Activated T-cell treated with anti-CD3 and anti-CD28 coated beads, Interleukin-2, amount 50 U/mL, for 4 hours (primary cell): ENCODE measurements around the gene FOXN1. TPM values are rescaled to one million over a fixed set of nuclear protein-coding genes. Genes with fewer than 3 reads are reported as not detected.

ENCODE experiments used
- ATAC-seq, 2 donors: fragments of 200-7000 bp; cut with Tn5 transposase; one replicate each; pipeline ENCODE4 v1.10.0; 2021
- DNase-seq: peaks from one replicate; pipeline ENCODE4 v3.0.0-alpha.2; 2020
- H3K27me3 Mint-ChIP-seq: one replicate; pipeline ENCODE4 v1.8.0; 2021; ENCODE audit warnings: low read depth, mixed read lengths
- H3K36me3 Mint-ChIP-seq: one replicate; pipeline ENCODE4 v1.8.0; 2022; ENCODE audit warnings: mixed read lengths; ENCODE audit not compliant: insufficient read depth
- H3K4me1 Mint-ChIP-seq: one replicate; pipeline ENCODE4 v1.8.0; 2021; ENCODE audit warnings: low read depth, mixed read lengths
- H3K4me3 Mint-ChIP-seq: one replicate; pipeline ENCODE4 v1.8.0; 2021; ENCODE audit warnings: mild to moderate bottlenecking, moderate library complexity, mixed read lengths
- H3K9me3 Mint-ChIP-seq: one replicate; pipeline ENCODE4 v1.8.0; 2021; ENCODE audit warnings: mixed read lengths
- total RNA-seq, 3 donors: library from RNA; stranded (reverse); gene quantifications; one replicate each; pipeline ENCODE4 v1.2.1, GENCODE V29; 2021

The FOXN1 gene
- total RNA-seq, 3 donors from 2014 or later: not detected

GRCh38 chr17:28472871-28473497 lies 33.2 kb upstream of the FOXN1 start:
- no peak for ATAC-seq
- no peak for DNase-seq
- H3K4me1 Mint-ChIP-seq: peaks cover 19% of the 10 kb centered on the region
- no peaks in the 10 kb centered on the region for H3K27me3 Mint-ChIP-seq
- no peaks in the 10 kb centered on the region for H3K36me3 Mint-ChIP-seq
- no peaks in the 10 kb centered on the region for H3K9me3 Mint-ChIP-seq
- no peak overlapping the region for H3K4me3 Mint-ChIP-seq

- DNase-seq: no peak
- no peaks in the 10 kb centered on the region for H3K27me3 Mint-ChIP-seq
- peaks cover 17% of the 10 kb centered on the region for H3K4me1 Mint-ChIP-seq
- no peak within 1 kb of the TSS for H3K4me3 Mint-ChIP-seq
- no peaks in the 10 kb centered on the region for H3K9me3 Mint-ChIP-seq
- ATAC-seq: no peak
- H3K36me3 Mint-ChIP-seq: no peaks in the 10 kb centered on the region
Observed at GRCh38 chr17:28473542-28473941, 32.6 kb upstream of the FOXN1 start, which contains the start of gene SLC13A2. SLC13A2 (plus strand) TSS chr17:28473644; CDS start chr17:28473713, 69 bp downstream.

GRCh38 chr17:28474111-28474531 lies 32.0 kb upstream of the FOXN1 start:
- Mint-ChIP-seq H3K9me3 (no peaks in the 10 kb centered on the region), H3K4me1 (peaks cover 13% of the 10 kb centered on the region), H3K4me3 (no peak overlapping the region), H3K36me3 (no peaks in the 10 kb centered on the region), H3K27me3 (no peaks in the 10 kb centered on the region)
- DNase-seq (no peak), ATAC-seq (no peak)

- no peak for DNase-seq
- Mint-ChIP-seq H3K36me3 (no peaks in the 10 kb centered on the region), H3K9me3 (no peaks in the 10 kb centered on the region), H3K4me3 (no peak overlapping the region), H3K27me3 (no peaks in the 10 kb centered on the region), H3K4me1 (peaks cover 13% of the 10 kb centered on the region)
- no peak for ATAC-seq
Observed at GRCh38 chr17:28475151-28475900, 30.8 kb upstream of the FOXN1 start.

GRCh38 chr17:28476076-28476865 lies 29.9 kb upstream of the FOXN1 start:
- no peak overlapping the region for H3K4me3 Mint-ChIP-seq
- no peaks in the 10 kb centered on the region for H3K36me3 Mint-ChIP-seq
- peaks cover 13% of the 10 kb centered on the region for H3K4me1 Mint-ChIP-seq
- H3K27me3 Mint-ChIP-seq: no peaks in the 10 kb centered on the region
- H3K9me3 Mint-ChIP-seq: no peaks in the 10 kb centered on the region
- ATAC-seq: no peak
- no peak for DNase-seq

- no peak for DNase-seq
- Mint-ChIP-seq H3K36me3 (no peaks in the 10 kb centered on the region), H3K27me3 (no peaks in the 10 kb centered on the region), H3K4me1 (peaks cover 13% of the 10 kb centered on the region), H3K9me3 (no peaks in the 10 kb centered on the region), H3K4me3 (no peak overlapping the region)
- no peak for ATAC-seq
Observed at GRCh38 chr17:28477928-28478327, 28.2 kb upstream of the FOXN1 start.

- H3K4me3 Mint-ChIP-seq: no peak overlapping the region
- DNase-seq (no peak), ATAC-seq (no peak)
- peaks cover 13% of the 10 kb centered on the region for H3K4me1 Mint-ChIP-seq
- H3K36me3 Mint-ChIP-seq: no peaks in the 10 kb centered on the region
- no peaks in the 10 kb centered on the region for H3K27me3 Mint-ChIP-seq
- no peaks in the 10 kb centered on the region for H3K9me3 Mint-ChIP-seq
Observed at GRCh38 chr17:28478712-28479615, 27.2 kb upstream of the FOXN1 start.

GRCh38 chr17:28480278-28480677 lies 25.9 kb upstream of the FOXN1 start:
- H3K9me3 Mint-ChIP-seq: no peaks in the 10 kb centered on the region
- DNase-seq: no peak
- H3K4me3 Mint-ChIP-seq: no peak overlapping the region
- ATAC-seq: no peak
- no peaks in the 10 kb centered on the region for H3K27me3 Mint-ChIP-seq
- no peaks in the 10 kb centered on the region for H3K36me3 Mint-ChIP-seq
- peaks cover 10% of the 10 kb centered on the region for H3K4me1 Mint-ChIP-seq

- no peak overlapping the region for H3K4me3 Mint-ChIP-seq
- no peaks in the 10 kb centered on the region for H3K36me3 Mint-ChIP-seq
- no peaks in the 10 kb centered on the region for H3K27me3 Mint-ChIP-seq
- ATAC-seq (no peak), DNase-seq (no peak)
- no peaks in the 10 kb centered on the region for H3K9me3 Mint-ChIP-seq
- H3K4me1 Mint-ChIP-seq: peaks cover 3% of the 10 kb centered on the region
Observed at GRCh38 chr17:28480799-28481571, 25.2 kb upstream of the FOXN1 start.

- ATAC-seq: no peak
- no peaks in the 10 kb centered on the region for H3K4me1 Mint-ChIP-seq
- no peaks in the 10 kb centered on the region for H3K9me3 Mint-ChIP-seq
- no peak for DNase-seq
- H3K36me3 Mint-ChIP-seq: no peaks in the 10 kb centered on the region
- H3K4me3 Mint-ChIP-seq: no peak overlapping the region
- H3K27me3 Mint-ChIP-seq: no peaks in the 10 kb centered on the region
Observed at GRCh38 chr17:28482551-28483199, 23.5 kb upstream of the FOXN1 start.

GRCh38 chr17:28484296-28484695 lies 21.9 kb upstream of the FOXN1 start:
- Mint-ChIP-seq H3K4me3 (no peak overlapping the region), H3K9me3 (no peaks in the 10 kb centered on the region), H3K27me3 (no peaks in the 10 kb centered on the region), H3K36me3 (no peaks in the 10 kb centered on the region), H3K4me1 (no peaks in the 10 kb centered on the region)
- DNase-seq: no peak
- ATAC-seq: no peak

GRCh38 chr17:28485049-28485448 lies 21.1 kb upstream of the FOXN1 start:
- no peaks in the 10 kb centered on the region for H3K4me1 Mint-ChIP-seq
- no peak for ATAC-seq

More at GRCh38 chr17:28485049-28485448, 21.1 kb upstream of the FOXN1 start:
- H3K27me3 Mint-ChIP-seq: no peaks in the 10 kb centered on the region
- no peaks in the 10 kb centered on the region for H3K36me3 Mint-ChIP-seq
- H3K4me3 Mint-ChIP-seq: no peak overlapping the region
- no peak for DNase-seq
- no peaks in the 10 kb centered on the region for H3K9me3 Mint-ChIP-seq
